Fibroblast of lung (primary cell): ENCODE measurements around the gene HNMT. TPM values are rescaled to one million over a fixed set of nuclear protein-coding genes. Genes with fewer than 3 reads are reported as not detected.

Experiments
- DNase-seq, 2 donors: peaks; one replicate each; pipeline versions ENCODE4 v3.0.0 to v3.0.0-alpha.2; 2010; ENCODE audit warnings: low read depth in 2 of 2
- H2AFZ ChIP-seq: 2 replicates; pipeline ENCODE4 v1.5.1; 2012; ENCODE audit warnings: low read length, control low read depth, inconsistent platforms
- H3K27ac ChIP-seq: 2 replicates; pipeline ENCODE4 v1.5.1; 2011; ENCODE audit warnings: low read length, control low read depth; ENCODE audit not compliant: insufficient read depth
- H3K27me3 ChIP-seq: 2 replicates; pipeline ENCODE4 v1.5.1; 2011; ENCODE audit warnings: mild to moderate bottlenecking, low read length; ENCODE audit not compliant: control insufficient read depth, insufficient read depth
- H3K36me3 ChIP-seq: 2 replicates; pipeline ENCODE4 v1.5.1; 2011; ENCODE audit warnings: low read length; ENCODE audit not compliant: control insufficient read depth, insufficient read depth
- H3K4me1 ChIP-seq: 2 replicates; pipeline ENCODE4 v1.5.1; 2011; ENCODE audit warnings: low read length; ENCODE audit not compliant: control insufficient read depth, insufficient read depth; ENCODE audit errors: extremely low read depth
- H3K4me2 ChIP-seq: 2 replicates; pipeline ENCODE4 v1.5.1; 2011; ENCODE audit warnings: low read length, control low read depth; ENCODE audit not compliant: insufficient read depth; ENCODE audit errors: extremely low read depth
- H3K4me3 ChIP-seq, 4 experiments: fragments of 200-600 bp in 1 of 4; sonication (generic) in 1 of 4; replicated peaks in 1 of 4; 2 replicates each; pipeline ENCODE4 v1.5.1; 2011 to 2016; ENCODE audit warnings: low read length in 4 of 4, low read depth in 3 of 4, mild to moderate bottlenecking in 3 of 4, control low read depth in 2 of 4, inconsistent platforms in 1 of 4, mixed read lengths in 1 of 4; ENCODE audit not compliant: insufficient read depth in 1 of 4; ENCODE audit errors: control extremely low read depth in 1 of 4
- H3K79me2 ChIP-seq: 2 replicates; pipeline ENCODE4 v1.5.1; 2012; ENCODE audit warnings: mild to moderate bottlenecking, low read length, inconsistent platforms; ENCODE audit not compliant: control insufficient read depth, insufficient read depth
- H3K9ac ChIP-seq: 2 replicates; pipeline ENCODE4 v1.5.1; 2011; ENCODE audit warnings: mild to moderate bottlenecking, low read length, control low read depth; ENCODE audit not compliant: insufficient read depth
- H3K9me3 ChIP-seq: 2 replicates; pipeline ENCODE4 v1.5.1; 2012; ENCODE audit warnings: low read depth, low read length; ENCODE audit not compliant: control insufficient read depth, insufficient read depth
- H4K20me1 ChIP-seq: 2 replicates; pipeline ENCODE4 v1.5.1; 2011; ENCODE audit warnings: low read length; ENCODE audit not compliant: control insufficient read depth, insufficient read depth; ENCODE audit errors: extremely low read depth
- CTCF ChIP-seq, 2 donors: IDR thresholded peaks in 1 of 2; conservative IDR thresholded peaks in 1 of 2; 1 replicate in 1 of 2; 2 replicates in 1 of 2; pipeline ENCODE4 v1.5.1; 2011 to 2012; ENCODE audit warnings: low read length in 2 of 2, control low read depth in 1 of 2, inconsistent platforms in 1 of 2, low read depth in 1 of 2, mild to moderate bottlenecking in 1 of 2
- EZH2 ChIP-seq: IDR thresholded peaks from 2 replicates; pipeline ENCODE4 v1.5.1; 2012; ENCODE audit warnings: low read length, control low read depth, mild to moderate bottlenecking; ENCODE audit errors: missing control alignments
- polyA plus RNA-seq, 2 donors: library from polyadenylated mRNA; depleted of rRNA in 1 of 2; stranded (reverse) in 1 of 2; unstranded in 1 of 2; fragments of >200 nt; gene quantifications; 2 replicates each; pipeline ENCODE4 v1.2.1, GENCODE V29; 2011 to 2012; ENCODE audit warnings: missing spikeins in 1 of 2
- total RNA-seq: library from RNA; depleted of rRNA; stranded (reverse); fragments of >200 nt; gene quantifications from 2 replicates; pipeline ENCODE4 v1.2.1, GENCODE V29; 2014

HNMT gene
- total and polyA plus RNA-seq, 2 donors (not counting 1 experiment from before 2014, with no cell fraction given) = 45.9 to 163 TPM

GRCh38 chr2:137950238-137950637 is 14.0 kb upstream of the HNMT start:
- Histone ChIP-seq H4K20me1 (no peaks in the 10 kb centered on the region), H3K9ac (no peak overlapping the region), H3K79me2 (no peaks in the 10 kb centered on the region), H3K36me3 (no peaks in the 10 kb centered on the region), H3K27ac (no peak overlapping the region), H3K4me1 (no peaks in the 10 kb centered on the region), H3K4me2 (no peak overlapping the region), H3K9me3 (no peaks in the 10 kb centered on the region), H3K27me3 (no peaks in the 10 kb centered on the region), H3K4me3 (no peak overlapping the region), H2AFZ (no peak overlapping the region)
- DNase-seq = no peak
- TF ChIP-seq CTCF (conservative IDR thresholded peaks at IDR 0.05 in 1 of 2, IDR thresholded peaks at IDR 0.05 in 1 of 2; ENCODE audit: low read depth in 1 of 2, low read length in 2 of 2) = no peak
- no peak for TF ChIP-seq EZH2

GRCh38 chr2:137951586-137951985 is 12.7 kb upstream of the HNMT start:
- Histone ChIP-seq H3K4me3 (no peak overlapping the region), H3K4me1 (peaks cover 2% of the 10 kb centered on the region), H3K79me2 (no peaks in the 10 kb centered on the region), H2AFZ (no peak overlapping the region), H4K20me1 (no peaks in the 10 kb centered on the region), H3K9me3 (no peaks in the 10 kb centered on the region), H3K27ac (no peak overlapping the region), H3K4me2 (no peak overlapping the region), H3K9ac (no peak overlapping the region), H3K27me3 (no peaks in the 10 kb centered on the region), H3K36me3 (no peaks in the 10 kb centered on the region)
- peak in 1 of 2 donors; percentile 96 for DNase-seq
- TF ChIP-seq CTCF (conservative IDR thresholded peaks at IDR 0.05 in 1 of 2, IDR thresholded peaks at IDR 0.05 in 1 of 2; ENCODE audit: low read depth in 1 of 2, low read length in 2 of 2) (no peak), EZH2 (no peak)

GRCh38 chr2:137952586-137953129 is 11.6 kb upstream of the HNMT start:
- H2AFZ ChIP-seq = no peak overlapping the region
- H3K4me3 ChIP-seq = no peak overlapping the region
- H3K36me3 ChIP-seq = no peaks in the 10 kb centered on the region
- no peaks in the 10 kb centered on the region for H3K27me3 ChIP-seq
- H3K9ac ChIP-seq = no peak overlapping the region
- no peak overlapping the region for H3K4me2 ChIP-seq
- no peak for DNase-seq
- peaks cover 4% of the 10 kb centered on the region for H3K4me1 ChIP-seq
- no peaks in the 10 kb centered on the region for H3K79me2 ChIP-seq
- no peak overlapping the region for H3K27ac ChIP-seq
- H3K9me3 ChIP-seq = no peaks in the 10 kb centered on the region
- TF ChIP-seq EZH2 (no peak), CTCF (conservative IDR thresholded peaks at IDR 0.05 in 1 of 2, IDR thresholded peaks at IDR 0.05 in 1 of 2; ENCODE audit: low read depth in 1 of 2, low read length in 2 of 2) (no peak)
- no peaks in the 10 kb centered on the region for H4K20me1 ChIP-seq
